Brain microvascular endothelial cell (primary cell): ENCODE measurements around the gene ARIH1.

Experiments used
- DNase-seq: peaks from one replicate; pipeline ENCODE4 v3.0.0-alpha.2; 2020
- H3K27ac ChIP-seq: fragments of 250-450 bp; sonication (Bioruptor Pico); 2 replicates; pipeline ENCODE4 v1.5.1; 2020; ENCODE audit warnings: mild to moderate bottlenecking, moderate library complexity
- H3K27me3 ChIP-seq: fragments of 250-450 bp; sonication (Bioruptor Pico); replicated peaks from 2 replicates; pipeline ENCODE4 v1.5.1; 2020; ENCODE audit warnings: mild to moderate bottlenecking
- H3K36me3 ChIP-seq: fragments of 250-450 bp; sonication (Bioruptor Pico); replicated peaks from 2 replicates; pipeline ENCODE4 v1.5.1; 2020; ENCODE audit warnings: mild to moderate bottlenecking
- H3K4me3 ChIP-seq: 2 replicates; pipeline ENCODE4 v1.5.1; 2011; ENCODE audit warnings: low read depth, mild to moderate bottlenecking, control low read depth, low read length, moderate library complexity
- in situ Hi-C: cut with HindIII; loops from 2 replicates; pipeline ENCODE4 v1.10.0; 2017; ENCODE audit warnings: low sequenced_read_pairs, low pct_ligation_motif_present
- TF ChIP-seq, protein P1 (sequence below): IDR thresholded peaks from 2 replicates; pipeline ENCODE4 v1.5.1; 2011; ENCODE audit warnings: low read depth, mild to moderate bottlenecking, moderate library complexity, low read length, control low read depth, inconsistent platforms; ENCODE audit errors: missing control alignments

Gene ARIH1

DNA sequence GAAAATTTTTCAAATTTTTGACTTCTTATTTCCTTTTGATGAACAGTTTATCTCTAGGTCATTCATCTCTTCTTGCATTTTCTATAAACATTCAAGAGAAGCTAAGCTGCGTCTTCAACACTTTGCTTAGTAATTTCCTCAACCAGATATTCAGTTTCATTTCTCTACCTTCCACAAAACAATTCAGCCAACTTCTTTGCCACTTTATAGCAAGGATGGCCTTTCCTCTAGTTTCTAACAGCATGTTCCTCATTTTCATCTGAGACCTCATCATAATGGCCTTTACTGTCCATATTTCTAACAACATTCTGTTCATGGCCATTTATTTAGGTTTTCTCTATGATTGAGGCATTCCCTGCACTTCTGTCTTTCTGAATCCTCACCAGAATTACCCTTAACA lies 90.0 kb downstream of the ARIH1 start:
- H3K27ac ChIP-seq, result no peak overlapping the region
- peaks cover 5% of the 10 kb centered on the region for H3K36me3 ChIP-seq
- in situ Hi-C loops, result no loop called here

DNA sequence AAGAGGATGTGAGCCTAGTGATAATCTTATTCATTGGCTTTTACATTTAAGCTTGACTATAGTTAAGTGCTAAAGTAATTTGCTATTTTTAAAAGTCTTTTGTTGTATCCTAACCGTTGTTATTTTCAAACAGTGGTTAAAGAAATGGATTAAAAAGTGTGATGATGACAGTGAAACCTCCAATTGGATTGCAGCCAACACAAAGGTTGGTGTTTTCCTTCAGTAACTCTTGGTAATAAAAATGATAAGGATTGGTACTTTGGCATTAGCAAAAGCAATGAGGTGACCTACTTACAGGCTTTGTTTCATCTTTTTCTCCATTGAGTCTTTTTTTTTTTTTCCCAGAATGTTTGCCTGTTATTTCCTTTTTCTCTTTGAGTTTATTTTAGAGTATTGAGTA lies 92.8 kb downstream of the ARIH1 start:
- no peak overlapping the region for H3K27ac ChIP-seq
- peaks cover 6% of the 10 kb centered on the region for H3K36me3 ChIP-seq
- no peak overlapping the region for H3K4me3 ChIP-seq
- H3K27me3 ChIP-seq, result no peaks in the 10 kb centered on the region
- no peak for DNase-seq
- in situ Hi-C loops, result no loop called here
- TF ChIP-seq, protein P1, sequence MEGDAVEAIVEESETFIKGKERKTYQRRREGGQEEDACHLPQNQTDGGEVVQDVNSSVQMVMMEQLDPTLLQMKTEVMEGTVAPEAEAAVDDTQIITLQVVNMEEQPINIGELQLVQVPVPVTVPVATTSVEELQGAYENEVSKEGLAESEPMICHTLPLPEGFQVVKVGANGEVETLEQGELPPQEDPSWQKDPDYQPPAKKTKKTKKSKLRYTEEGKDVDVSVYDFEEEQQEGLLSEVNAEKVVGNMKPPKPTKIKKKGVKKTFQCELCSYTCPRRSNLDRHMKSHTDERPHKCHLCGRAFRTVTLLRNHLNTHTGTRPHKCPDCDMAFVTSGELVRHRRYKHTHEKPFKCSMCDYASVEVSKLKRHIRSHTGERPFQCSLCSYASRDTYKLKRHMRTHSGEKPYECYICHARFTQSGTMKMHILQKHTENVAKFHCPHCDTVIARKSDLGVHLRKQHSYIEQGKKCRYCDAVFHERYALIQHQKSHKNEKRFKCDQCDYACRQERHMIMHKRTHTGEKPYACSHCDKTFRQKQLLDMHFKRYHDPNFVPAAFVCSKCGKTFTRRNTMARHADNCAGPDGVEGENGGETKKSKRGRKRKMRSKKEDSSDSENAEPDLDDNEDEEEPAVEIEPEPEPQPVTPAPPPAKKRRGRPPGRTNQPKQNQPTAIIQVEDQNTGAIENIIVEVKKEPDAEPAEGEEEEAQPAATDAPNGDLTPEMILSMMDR, result no peak

More for the DNA sequence above, 90.0 kb downstream of the ARIH1 start:
- no peak for DNase-seq
- TF ChIP-seq, protein P1, result no peak
- Histone ChIP-seq H3K4me3 (no peak overlapping the region), H3K27me3 (no peaks in the 10 kb centered on the region)

DNA sequence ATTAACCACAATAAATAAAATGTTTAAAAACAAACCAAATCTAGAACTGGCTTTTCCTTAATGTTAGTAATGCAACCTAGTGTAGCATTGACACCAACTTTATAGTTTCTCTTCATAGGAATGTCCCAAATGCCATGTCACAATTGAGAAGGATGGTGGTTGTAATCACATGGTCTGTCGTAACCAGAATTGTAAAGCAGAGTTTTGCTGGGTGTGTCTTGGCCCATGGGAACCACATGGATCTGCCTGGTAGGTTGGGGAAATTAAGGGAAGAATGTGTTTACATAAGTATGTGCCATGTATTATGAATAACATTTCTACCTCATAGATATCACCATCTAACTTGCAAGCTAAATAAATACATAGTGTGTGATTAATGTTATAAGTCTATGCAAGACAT lies 95.9 kb downstream of the ARIH1 start:
- Histone ChIP-seq H3K4me3 (no peak overlapping the region), H3K36me3 (peaks cover 19% of the 10 kb centered on the region), H3K27ac (no peak overlapping the region), H3K27me3 (no peaks in the 10 kb centered on the region)
- in situ Hi-C loops, result no loop called here
- DNase-seq, result no peak
- TF ChIP-seq, protein P1, result no peak

DNA sequence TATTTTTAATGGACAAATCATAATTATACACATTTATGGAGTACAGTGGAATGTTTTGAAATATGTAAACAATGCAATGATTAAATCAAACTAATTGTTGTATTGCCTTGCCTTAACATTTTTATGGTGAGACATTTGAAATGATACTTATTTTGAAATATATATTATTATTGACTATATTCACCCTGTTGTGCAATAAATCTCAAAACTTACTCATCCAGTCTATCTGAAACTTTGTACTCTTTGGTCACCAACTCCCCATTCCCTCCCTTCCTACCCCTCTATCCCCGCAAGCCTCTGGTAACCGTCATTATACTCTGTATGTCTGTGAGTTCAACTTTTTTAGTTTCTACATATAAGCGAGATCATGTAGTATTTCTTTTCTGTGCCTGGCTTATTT lies 105.7 kb downstream of the ARIH1 start:
- Histone ChIP-seq H3K27ac (no peak overlapping the region), H3K4me3 (no peak overlapping the region), H3K27me3 (no peaks in the 10 kb centered on the region), H3K36me3 (peaks cover 54% of the 10 kb centered on the region)
- TF ChIP-seq, protein P1, result no peak
- no peak for DNase-seq
- in situ Hi-C loops, result no loop called here

DNA sequence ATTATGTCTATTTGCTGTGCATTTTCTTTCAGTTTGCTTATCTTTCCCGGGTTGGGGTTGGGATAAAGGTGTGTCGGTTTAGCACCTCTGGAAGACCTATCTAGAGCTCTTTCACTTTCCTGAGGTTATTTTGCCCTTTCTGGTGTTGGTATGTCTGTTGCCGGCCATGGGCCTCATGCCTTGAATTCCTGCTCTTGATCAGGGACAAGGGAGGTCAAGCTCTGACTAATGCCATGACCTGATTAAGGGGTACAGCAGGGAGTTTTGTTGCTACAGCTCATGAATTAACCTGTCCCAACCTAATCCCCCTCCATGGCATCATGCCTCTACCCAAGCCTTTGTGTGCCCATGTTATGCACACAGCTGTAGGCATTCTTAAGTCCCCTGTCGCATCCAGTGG lies 109.9 kb downstream of the ARIH1 start:
- peaks cover 41% of the 10 kb centered on the region for H3K36me3 ChIP-seq
- no peaks in the 10 kb centered on the region for H3K27me3 ChIP-seq
- H3K4me3 ChIP-seq, result no peak overlapping the region
- TF ChIP-seq, protein P1, result no peak
- DNase-seq, result no peak
- no peak overlapping the region for H3K27ac ChIP-seq
- in situ Hi-C loops, result no loop called here

DNA sequence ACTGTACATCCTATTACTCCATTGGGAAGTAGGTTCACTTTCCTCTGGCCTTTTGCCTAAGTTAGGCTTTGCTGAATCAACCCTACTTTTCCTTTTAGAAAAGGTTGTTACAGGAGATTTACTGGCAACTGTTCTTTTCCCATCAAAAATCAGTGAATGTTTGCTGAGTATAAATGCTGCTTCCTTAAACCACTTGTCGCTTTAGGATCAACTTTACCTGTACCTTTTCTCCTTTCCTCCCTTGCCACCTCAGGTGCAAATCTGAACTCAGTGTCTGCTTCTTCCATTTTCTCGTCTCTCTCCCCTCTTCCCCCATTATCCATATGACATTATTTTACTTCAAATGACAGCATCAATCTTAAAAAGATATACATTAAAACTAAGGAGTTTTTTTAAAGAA lies 110.9 kb downstream of the ARIH1 start:
- no peak for DNase-seq
- no peaks in the 10 kb centered on the region for H3K27me3 ChIP-seq
- TF ChIP-seq, protein P1, result no peak
- peaks cover 37% of the 10 kb centered on the region for H3K36me3 ChIP-seq
- H3K4me3 ChIP-seq, result no peak overlapping the region
- in situ Hi-C loops, result no loop called here
- H3K27ac ChIP-seq, result no peak overlapping the region
